Measurements from ENCODE around the gene ZSCAN30. TPM values are rescaled to one million over a fixed set of nuclear protein-coding genes. Genes with fewer than 3 reads are reported as not detected.
"Not testable (repeated sequence)": the region's sequence is repeated elsewhere in the genome, so short reads cannot be mapped to it uniquely, and the experiment has no call there.

Gene ZSCAN30
- total RNA-seq, 1 donor from 2014 or later, result 18.8 TPM

DNA sequence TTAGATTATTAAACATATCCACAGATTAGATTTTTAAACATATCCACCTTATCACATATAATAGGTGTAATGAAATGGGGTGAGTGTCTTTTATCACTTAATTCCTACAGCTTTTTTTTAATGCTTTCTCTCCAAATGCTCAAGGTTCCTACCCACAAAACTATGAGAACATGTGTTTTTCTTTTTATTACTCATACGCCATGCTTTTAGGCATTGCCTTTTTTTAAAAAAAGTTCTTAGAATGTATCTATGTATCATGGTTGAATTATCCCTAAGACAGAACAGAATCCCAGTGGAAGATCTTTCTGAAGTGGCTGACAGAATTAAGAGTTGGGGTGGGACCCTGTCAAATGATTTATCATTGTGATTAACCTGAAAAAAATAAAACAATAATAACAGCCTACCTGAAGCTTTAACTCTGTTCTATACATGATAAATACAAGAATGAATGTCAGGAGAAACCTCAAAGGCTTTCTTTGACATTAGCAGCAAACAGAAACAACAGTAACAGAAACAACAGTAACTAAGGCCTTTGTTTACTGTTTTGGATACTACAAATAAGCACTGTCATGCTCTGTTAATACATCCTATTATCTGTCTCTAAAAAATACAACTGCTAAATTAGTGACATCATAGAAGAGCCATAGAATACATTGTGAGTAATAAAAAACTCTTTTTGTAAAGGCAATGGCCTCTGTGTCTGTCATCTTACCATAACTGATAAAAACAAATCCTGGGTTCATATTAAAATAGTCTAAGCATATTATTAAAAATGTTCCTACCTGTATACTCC, 53.3 kb downstream of the ZSCAN30 start:
- Histone ChIP-seq H3K9me3 (no peaks in the 10 kb centered on the region), H3K4me1 (no peaks in the 10 kb centered on the region), H3K36me3 (no peaks in the 10 kb centered on the region), H3K27me3 (ENCODE audit: low read depth) (no peaks in the 10 kb centered on the region), H3K4me3 (no peak overlapping the region), H3K27ac (no peak overlapping the region)
- DNase-seq (no peak), ATAC-seq (no peak)
- TF ChIP-seq, protein P1, sequence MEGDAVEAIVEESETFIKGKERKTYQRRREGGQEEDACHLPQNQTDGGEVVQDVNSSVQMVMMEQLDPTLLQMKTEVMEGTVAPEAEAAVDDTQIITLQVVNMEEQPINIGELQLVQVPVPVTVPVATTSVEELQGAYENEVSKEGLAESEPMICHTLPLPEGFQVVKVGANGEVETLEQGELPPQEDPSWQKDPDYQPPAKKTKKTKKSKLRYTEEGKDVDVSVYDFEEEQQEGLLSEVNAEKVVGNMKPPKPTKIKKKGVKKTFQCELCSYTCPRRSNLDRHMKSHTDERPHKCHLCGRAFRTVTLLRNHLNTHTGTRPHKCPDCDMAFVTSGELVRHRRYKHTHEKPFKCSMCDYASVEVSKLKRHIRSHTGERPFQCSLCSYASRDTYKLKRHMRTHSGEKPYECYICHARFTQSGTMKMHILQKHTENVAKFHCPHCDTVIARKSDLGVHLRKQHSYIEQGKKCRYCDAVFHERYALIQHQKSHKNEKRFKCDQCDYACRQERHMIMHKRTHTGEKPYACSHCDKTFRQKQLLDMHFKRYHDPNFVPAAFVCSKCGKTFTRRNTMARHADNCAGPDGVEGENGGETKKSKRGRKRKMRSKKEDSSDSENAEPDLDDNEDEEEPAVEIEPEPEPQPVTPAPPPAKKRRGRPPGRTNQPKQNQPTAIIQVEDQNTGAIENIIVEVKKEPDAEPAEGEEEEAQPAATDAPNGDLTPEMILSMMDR (IDR thresholded peaks at IDR 0.05), result no peak
- intact Hi-C loops (cut with DNase I), result no loop called here

DNA sequence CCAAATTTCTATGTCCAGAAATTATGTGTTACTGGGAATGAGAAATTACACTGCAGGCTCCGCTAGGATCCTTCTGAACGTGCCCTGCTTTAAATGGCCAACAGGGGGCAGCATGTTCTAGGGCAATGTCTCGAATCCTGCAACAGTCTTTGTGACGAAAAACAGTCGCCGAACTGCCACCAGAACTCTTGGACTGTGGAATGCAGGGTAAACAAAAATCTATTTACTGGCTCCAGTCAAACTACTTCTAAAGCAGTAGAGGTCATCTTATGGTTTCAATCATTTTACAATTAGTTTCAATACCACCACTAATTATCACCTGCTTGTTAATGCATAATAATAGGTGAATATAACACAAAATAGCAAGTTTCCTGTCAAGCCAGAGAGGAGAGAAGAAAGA, 59.0 kb downstream of the ZSCAN30 start:
- no peaks in the 10 kb centered on the region for H3K27me3 ChIP-seq (ENCODE audit: low read depth)
- intact Hi-C loops (cut with DNase I), result no loop called here
- peak overlapping the region; percentile 17 for H3K4me3 ChIP-seq
- ATAC-seq (peak; percentile 93 to 97), DNase-seq (peak; percentile 80)
- H3K4me1 ChIP-seq, result peaks cover 6% of the 10 kb centered on the region
- H3K36me3 ChIP-seq, result no peaks in the 10 kb centered on the region
- H3K27ac ChIP-seq, result no peak overlapping the region
- no peaks in the 10 kb centered on the region for H3K9me3 ChIP-seq
- TF ChIP-seq, protein P1 (IDR thresholded peaks at IDR 0.05), result peak; percentile 95

DNA sequence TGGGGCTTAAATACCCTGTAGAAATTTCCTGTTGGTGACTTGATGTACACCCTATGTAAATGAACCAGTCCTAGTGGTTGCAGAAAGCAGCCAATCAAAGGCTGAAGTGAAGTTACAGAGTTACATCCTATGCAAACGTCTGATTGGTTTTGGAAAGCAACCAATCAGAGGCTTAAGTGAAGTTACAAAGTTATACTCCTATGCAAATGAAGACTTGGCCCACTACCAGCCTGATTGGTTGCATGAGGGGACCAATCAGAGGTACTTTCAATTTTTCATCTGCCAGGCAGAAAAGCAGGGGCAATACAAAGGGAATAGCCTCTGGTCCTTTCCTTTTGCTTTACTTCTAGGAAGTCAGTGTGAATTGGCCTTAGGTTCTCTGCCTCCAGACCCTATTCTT, 62.8 kb downstream of the ZSCAN30 start:
- Histone ChIP-seq H3K36me3 (no peaks in the 10 kb centered on the region), H3K27me3 (ENCODE audit: low read depth) (no peaks in the 10 kb centered on the region), H3K4me3 (no peak overlapping the region), H3K4me1 (peaks cover 6% of the 10 kb centered on the region), H3K9me3 (no peaks in the 10 kb centered on the region), H3K27ac (no peak overlapping the region)
- no peak for ATAC-seq
- intact Hi-C loops (cut with DNase I), result no loop called here
- TF ChIP-seq, protein P1 (IDR thresholded peaks at IDR 0.05), result no peak
- no peak for DNase-seq

DNA sequence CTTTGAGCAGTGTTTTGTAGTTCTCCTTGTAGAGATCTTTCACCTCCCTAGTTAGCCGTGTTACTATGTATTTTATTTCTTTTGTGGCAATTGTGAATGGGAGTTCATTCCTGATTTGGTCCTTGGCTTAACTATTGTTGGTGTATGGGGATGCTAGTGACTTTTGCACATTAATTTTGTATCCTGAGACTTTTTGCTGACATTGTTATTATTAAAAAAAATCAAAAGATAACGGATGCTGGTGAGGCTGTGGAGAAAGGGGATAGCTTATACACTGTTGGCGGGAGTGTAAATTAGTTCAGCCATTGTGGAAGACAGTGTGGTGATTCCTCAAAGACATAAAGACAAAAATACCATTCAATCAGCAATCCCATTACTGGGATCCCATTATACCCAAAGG, 66.2 kb downstream of the ZSCAN30 start:
- Histone ChIP-seq H3K4me1 (no peaks in the 10 kb centered on the region), H3K27ac (no peak overlapping the region), H3K4me3 (no peak overlapping the region), H3K9me3 (no peaks in the 10 kb centered on the region), H3K27me3 (ENCODE audit: low read depth) (no peaks in the 10 kb centered on the region), H3K36me3 (no peaks in the 10 kb centered on the region)
- no peak for DNase-seq
- intact Hi-C loops (cut with DNase I), result no loop called here
- no peak for ATAC-seq
- TF ChIP-seq, protein P1 (IDR thresholded peaks at IDR 0.05), result no peak

DNA sequence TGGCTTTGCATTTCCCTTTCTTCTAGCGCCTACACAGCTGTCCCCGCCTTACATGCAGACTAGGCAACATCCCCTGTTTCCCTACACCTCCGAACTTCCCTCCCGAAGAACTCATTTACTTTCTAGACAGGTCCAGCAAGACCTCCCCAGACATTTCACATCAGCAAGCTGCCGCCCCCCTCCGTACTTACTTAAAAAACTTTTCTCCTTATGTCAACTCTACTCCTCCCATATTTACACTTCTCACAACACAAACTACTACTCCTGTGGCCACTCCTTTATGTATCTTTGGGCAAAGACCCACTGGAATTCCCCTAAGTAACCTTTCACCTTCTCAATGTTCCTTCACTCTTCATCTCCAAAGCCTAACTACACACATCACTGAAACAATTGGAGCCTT, 69.6 kb downstream of the ZSCAN30 start:
- Histone ChIP-seq H3K27ac (no peak overlapping the region), H3K4me3 (no peak overlapping the region), H3K27me3 (ENCODE audit: low read depth) (no peaks in the 10 kb centered on the region), H3K36me3 (no peaks in the 10 kb centered on the region), H3K9me3 (no peaks in the 10 kb centered on the region), H3K4me1 (no peaks in the 10 kb centered on the region)
- intact Hi-C loops (cut with DNase I), result no loop called here
- TF ChIP-seq, protein P1 (IDR thresholded peaks at IDR 0.05), result no peak
- DNase-seq (no peak), ATAC-seq (peak in 1 of 2 donors; percentile 28)

DNA sequence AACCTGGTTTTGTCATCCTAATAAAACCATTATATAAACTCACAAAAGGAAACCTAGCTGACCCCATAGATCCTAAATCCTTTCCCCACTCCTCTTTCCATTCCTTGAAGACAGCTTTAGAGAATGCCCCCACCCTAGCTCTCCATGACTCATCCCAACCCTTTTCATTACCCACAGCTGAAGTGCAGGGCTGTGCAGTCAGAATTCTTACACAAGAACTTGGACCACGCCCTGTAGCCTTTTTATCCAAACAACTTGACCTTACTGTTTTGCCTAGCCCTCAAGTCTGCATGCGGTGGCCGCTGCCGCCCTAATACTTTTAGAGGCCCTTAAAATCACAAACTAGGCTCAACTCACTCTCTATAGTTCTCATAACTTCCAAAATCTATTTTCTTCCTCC, 70.7 kb downstream of the ZSCAN30 start:
- DNase-seq; H3K36me3 ChIP-seq; H3K27me3 ChIP-seq (ENCODE audit: low read depth); H3K9me3 ChIP-seq; intact Hi-C loops (cut with DNase I); H3K27ac ChIP-seq; ATAC-seq; H3K4me3 ChIP-seq; H3K4me1 ChIP-seq: not testable (repeated sequence)

DNA sequence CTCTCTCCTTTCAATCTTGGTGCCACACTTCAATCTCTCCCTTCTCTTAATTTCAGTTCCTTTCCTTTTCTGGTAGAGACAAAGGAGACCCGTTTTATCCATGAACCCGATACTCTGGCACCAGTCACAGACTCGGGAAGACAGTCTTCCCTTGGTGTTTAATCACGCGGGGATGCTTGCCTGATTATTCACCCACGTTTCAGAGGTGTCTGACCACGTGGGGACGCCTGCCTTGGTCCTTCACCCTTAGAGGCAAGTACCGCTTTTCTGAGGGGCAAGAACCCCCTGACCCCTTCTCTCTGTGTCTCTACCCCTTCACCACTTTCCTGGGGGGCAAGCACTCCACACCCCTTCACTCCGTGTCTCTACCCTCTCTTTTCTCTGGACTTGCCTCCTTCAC, 73.4 kb downstream of the ZSCAN30 start:
- intact Hi-C loops (cut with DNase I); H3K9me3 ChIP-seq; DNase-seq; H3K4me3 ChIP-seq; ATAC-seq; H3K27me3 ChIP-seq (ENCODE audit: low read depth); H3K36me3 ChIP-seq; H3K27ac ChIP-seq; H3K4me1 ChIP-seq: not testable (repeated sequence)

All from lower lobe of right lung (tissue), 2 donors.